CD4-positive, alpha-beta T cell treated with Interleukin-12 subunit alpha and Interleukin-12 subunit beta, for 1 hour (primary cell): ENCODE data around the gene ARMCX1.
"Not testable (repeated sequence)": the region's sequence is repeated elsewhere in the genome, so short reads cannot be mapped to it uniquely, and the experiment has no call there.

Experiments used
- DNase-seq: peaks from one replicate; pipeline ENCODE4 v3.0.0-alpha.2; 2020

ARMCX1 gene

GRCh38 chrX:101550362-101550750 is at the start of gene ARMCX1:
Gene ARMCX1, plus strand, starts transcription at chrX:101550547. Its CDS starts 2,384 bp downstream, at chrX:101552931.
- peak; percentile 4 for DNase-seq

- DNase-seq = not testable (repeated sequence)
These were observed 47.4 kb upstream of the ARMCX1 start for GRCh38 chrX:101502929-101503328.

- DNase-seq = no peak
These were observed 43.0 kb upstream of the ARMCX1 start for GRCh38 chrX:101507372-101507771.

- no peak for DNase-seq
These were observed 42.4 kb upstream of the ARMCX1 start for GRCh38 chrX:101507986-101508385.

GRCh38 chrX:101530944-101531343 is 19.4 kb upstream of the ARMCX1 start:
- DNase-seq = no peak

GRCh38 chrX:101539116-101539515 is 11.2 kb upstream of the ARMCX1 start:
- no peak for DNase-seq

- no peak for DNase-seq
These were observed 518 bp downstream of the ARMCX1 start for GRCh38 chrX:101550751-101551379.

- DNase-seq = no peak
These were observed 1.0 kb downstream of the ARMCX1 start for GRCh38 chrX:101551380-101551767.

- no peak for DNase-seq
These were observed 2.4 kb downstream of the ARMCX1 start for GRCh38 chrX:101552714-101553113.

GRCh38 chrX:101564651-101565050 is 14.3 kb downstream of the ARMCX1 start:
- no peak for DNase-seq

- DNase-seq = peak; percentile 64
These were observed 45.5 kb downstream of the ARMCX1 start for GRCh38 chrX:101595739-101596419.

- not testable (repeated sequence) for DNase-seq
These were observed 49.2 kb downstream of the ARMCX1 start for GRCh38 chrX:101599592-101599991.

- DNase-seq = no peak
These were observed 51.7 kb downstream of the ARMCX1 start for GRCh38 chrX:101602077-101602476.
